Left lung (tissue), 10 donors: ENCODE measurements around the gene CXCL1. TPM values are rescaled to one million over a fixed set of nuclear protein-coding genes. Genes with fewer than 3 reads are reported as not detected.

Experiments used
- ATAC-seq: fragments of 200-7000 bp; cut with Tn5 transposase; one replicate; pipeline ENCODE4 v1.9.1; 2020; ENCODE audit warnings: moderate library complexity
- DNase-seq, 4 donors: peaks; one replicate each; pipeline ENCODE4 v3.0.0-alpha.2; 2013 to 2020
- H3K27ac ChIP-seq, 2 donors: fragments of 200-600 bp; sonication (generic) in 1 of 2; one replicate each; pipeline versions ENCODE4 v1.5.0 to v1.8.0; 2020 to 2021
- H3K27me3 ChIP-seq, 2 donors: fragments of 200-600 bp; sonication (generic) in 1 of 2; one replicate each; pipeline versions ENCODE4 v1.5.0 to v1.8.0; 2020 to 2021
- H3K36me3 ChIP-seq, 2 donors: fragments of 200-600 bp; sonication (generic) in 1 of 2; one replicate each; pipeline versions ENCODE4 v1.5.0 to v1.8.0; 2020 to 2021
- H3K4me1 ChIP-seq, 2 donors: fragments of 200-600 bp; one replicate each; pipeline ENCODE4 v1.8.0; 2021
- H3K4me3 ChIP-seq, 2 donors: fragments of 200-600 bp; sonication (generic) in 1 of 2; one replicate each; pipeline versions ENCODE4 v1.5.0 to v1.8.0; 2020 to 2021; ENCODE audit warnings: mild to moderate bottlenecking in 1 of 2
- H3K9me3 ChIP-seq, 2 donors: fragments of 200-600 bp; sonication (generic) in 1 of 2; one replicate each; pipeline versions ENCODE4 v1.5.0 to v1.8.0; 2020 to 2021
- intact Hi-C, 2 donors: fragments of 100-400 bp; cut with DNase I; formaldehyde crosslinking; loops; one replicate each; pipeline versions ENCODE4 v1.11.2 to v1.14.2; 2022
- polyA plus RNA-seq, 6 donors: library from polyadenylated mRNA; unstranded; fragments of 120-200 nt; gene quantifications; one replicate each; pipeline ENCODE4 v1.2.1, GENCODE V29; 2013; ENCODE audit not compliant: insufficient read length in 6 of 6
- total RNA-seq, 2 donors: library from RNA; stranded (reverse); fragmentation: NEBNext Ultra II Directional; extraction: Animal tissue kit (Norgen Biotek cat#: 25700); gene quantifications; one replicate each; pipeline ENCODE4 v1.2.1, GENCODE V29; 2021
- TF ChIP-seq, protein P1 (sequence below), 2 donors: fragments of 200-600 bp; sonication (generic) in 1 of 2; IDR thresholded peaks; one replicate each; pipeline versions ENCODE4 v1.5.0 to v1.8.0; 2021; ENCODE audit warnings: antibody characterized with exemption in 2 of 2
- donor health status: DM: no; HTN: yes; CAD: no.
- donor health status: DM: no; HTN: no; CAD: no.

CXCL1 gene
- total and polyA plus RNA-seq, 8 donors = 0.83 to 39.0 (median 2.2) TPM

DNA sequence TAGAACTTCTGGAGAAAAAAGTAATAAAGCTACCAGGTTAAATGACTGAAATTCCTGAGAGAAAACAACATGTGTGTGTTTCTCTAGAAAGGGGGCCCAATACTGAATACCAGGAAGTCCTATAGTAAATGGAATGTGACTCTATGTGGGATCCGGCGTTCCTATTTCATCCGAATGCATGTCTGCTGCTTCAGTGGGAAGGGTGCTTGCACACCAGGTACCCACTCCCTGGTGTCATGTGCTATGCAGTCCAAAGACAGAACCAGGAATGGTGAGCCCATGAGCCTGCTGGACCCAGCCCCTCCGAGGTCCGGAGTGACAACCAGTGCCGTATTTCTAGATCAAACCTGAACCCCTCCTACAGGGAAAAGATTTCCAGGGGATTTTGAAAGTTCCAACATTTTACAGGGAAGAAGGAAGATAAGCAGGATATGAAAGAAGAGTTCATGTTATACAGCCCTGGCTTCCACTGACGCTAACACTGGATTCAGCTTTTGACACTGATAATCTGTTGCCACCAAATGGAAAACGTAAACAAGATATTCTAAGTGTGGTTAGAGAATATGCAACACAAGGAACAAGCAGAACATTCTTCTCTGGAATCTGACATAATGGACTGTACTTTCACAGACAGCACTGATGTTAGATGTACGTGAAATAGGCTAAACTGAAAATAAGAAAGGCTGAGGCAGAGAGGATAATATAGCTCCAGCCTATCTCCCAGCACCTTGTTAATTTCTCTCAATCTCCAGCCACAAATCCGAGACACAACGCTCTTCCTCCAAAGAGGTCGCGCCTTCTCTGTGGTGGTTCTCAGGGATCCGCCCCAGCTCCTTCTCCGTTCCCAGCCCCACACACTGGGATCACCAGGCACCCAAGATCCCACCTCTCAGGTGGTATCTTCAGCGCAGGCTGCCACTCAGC, 725 bp upstream of the CXCL1 start:
- DNase-seq = no peak
- TF ChIP-seq, protein P1, sequence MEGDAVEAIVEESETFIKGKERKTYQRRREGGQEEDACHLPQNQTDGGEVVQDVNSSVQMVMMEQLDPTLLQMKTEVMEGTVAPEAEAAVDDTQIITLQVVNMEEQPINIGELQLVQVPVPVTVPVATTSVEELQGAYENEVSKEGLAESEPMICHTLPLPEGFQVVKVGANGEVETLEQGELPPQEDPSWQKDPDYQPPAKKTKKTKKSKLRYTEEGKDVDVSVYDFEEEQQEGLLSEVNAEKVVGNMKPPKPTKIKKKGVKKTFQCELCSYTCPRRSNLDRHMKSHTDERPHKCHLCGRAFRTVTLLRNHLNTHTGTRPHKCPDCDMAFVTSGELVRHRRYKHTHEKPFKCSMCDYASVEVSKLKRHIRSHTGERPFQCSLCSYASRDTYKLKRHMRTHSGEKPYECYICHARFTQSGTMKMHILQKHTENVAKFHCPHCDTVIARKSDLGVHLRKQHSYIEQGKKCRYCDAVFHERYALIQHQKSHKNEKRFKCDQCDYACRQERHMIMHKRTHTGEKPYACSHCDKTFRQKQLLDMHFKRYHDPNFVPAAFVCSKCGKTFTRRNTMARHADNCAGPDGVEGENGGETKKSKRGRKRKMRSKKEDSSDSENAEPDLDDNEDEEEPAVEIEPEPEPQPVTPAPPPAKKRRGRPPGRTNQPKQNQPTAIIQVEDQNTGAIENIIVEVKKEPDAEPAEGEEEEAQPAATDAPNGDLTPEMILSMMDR (IDR thresholded peaks at IDR 0.05) = no peak
- H3K27ac ChIP-seq = peak overlapping the region; percentile 22 to 94
- H3K4me3 ChIP-seq = peak overlapping the region; percentile 46 to 57
- peak; percentile 18 for ATAC-seq
- no peaks in the 10 kb centered on the region for H3K36me3 ChIP-seq
- H3K27me3 ChIP-seq = no peaks in the 10 kb centered on the region
- intact Hi-C loops = no loop called here
- H3K4me1 ChIP-seq = peaks cover 0 to 68% of the 10 kb centered on the region in 2 donors
- no peaks in the 10 kb centered on the region for H3K9me3 ChIP-seq

DNA sequence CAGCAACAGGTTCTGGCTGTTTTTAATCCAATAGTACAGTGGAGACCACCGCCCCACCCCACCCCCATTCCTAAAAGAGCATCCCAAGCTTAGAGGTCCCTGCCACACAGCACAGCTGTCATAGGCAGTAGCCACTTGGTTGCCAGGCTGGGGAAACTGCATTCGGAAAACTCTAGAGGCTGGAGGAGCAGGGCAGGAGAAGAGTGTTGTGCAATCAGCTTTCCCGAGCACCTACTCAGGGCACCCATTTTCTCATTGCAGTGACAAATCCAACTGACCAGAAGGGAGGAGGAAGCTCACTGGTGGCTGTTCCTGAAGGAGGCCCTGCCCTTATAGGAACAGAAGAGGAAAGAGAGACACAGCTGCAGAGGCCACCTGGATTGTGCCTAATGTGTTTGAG, 1.1 kb downstream of the CXCL1 start:
- ATAC-seq = peak; percentile 77
- DNase-seq = peak in 2 of 4 donors; percentile 51 to 66
- H3K4me3 ChIP-seq = peak overlapping the region in 1 of 2 donors; percentile 57
- H3K9me3 ChIP-seq = no peaks in the 10 kb centered on the region
- H3K27ac ChIP-seq = peak overlapping the region in 1 of 2 donors; percentile 94
- H3K27me3 ChIP-seq = no peaks in the 10 kb centered on the region
- H3K36me3 ChIP-seq = no peaks in the 10 kb centered on the region
- TF ChIP-seq, protein P1 (IDR thresholded peaks at IDR 0.05) = no peak
- intact Hi-C loops = no loop called here
- peaks cover 0 to 76% of the 10 kb centered on the region in 2 donors for H3K4me1 ChIP-seq

DNA sequence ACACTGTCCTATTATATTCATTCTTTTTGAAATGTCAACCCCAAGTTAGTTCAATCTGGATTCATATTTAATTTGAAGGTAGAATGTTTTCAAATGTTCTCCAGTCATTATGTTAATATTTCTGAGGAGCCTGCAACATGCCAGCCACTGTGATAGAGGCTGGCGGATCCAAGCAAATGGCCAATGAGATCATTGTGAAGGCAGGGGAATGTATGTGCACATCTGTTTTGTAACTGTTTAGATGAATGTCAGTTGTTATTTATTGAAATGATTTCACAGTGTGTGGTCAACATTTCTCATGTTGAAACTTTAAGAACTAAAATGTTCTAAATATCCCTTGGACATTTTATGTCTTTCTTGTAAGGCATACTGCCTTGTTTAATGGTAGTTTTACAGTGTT, 1.6 kb downstream of the CXCL1 start:
- H3K4me1 ChIP-seq = peaks cover 0 to 75% of the 10 kb centered on the region in 2 donors
- H3K27me3 ChIP-seq = no peaks in the 10 kb centered on the region
- no peak for DNase-seq
- peak overlapping the region in 1 of 2 donors; percentile 94 for H3K27ac ChIP-seq
- TF ChIP-seq, protein P1 (IDR thresholded peaks at IDR 0.05) = no peak
- ATAC-seq = no peak
- intact Hi-C loops = no loop called here
- H3K36me3 ChIP-seq = no peaks in the 10 kb centered on the region
- H3K4me3 ChIP-seq = peak overlapping the region in 1 of 2 donors; percentile 57
- H3K9me3 ChIP-seq = no peaks in the 10 kb centered on the region

DNA sequence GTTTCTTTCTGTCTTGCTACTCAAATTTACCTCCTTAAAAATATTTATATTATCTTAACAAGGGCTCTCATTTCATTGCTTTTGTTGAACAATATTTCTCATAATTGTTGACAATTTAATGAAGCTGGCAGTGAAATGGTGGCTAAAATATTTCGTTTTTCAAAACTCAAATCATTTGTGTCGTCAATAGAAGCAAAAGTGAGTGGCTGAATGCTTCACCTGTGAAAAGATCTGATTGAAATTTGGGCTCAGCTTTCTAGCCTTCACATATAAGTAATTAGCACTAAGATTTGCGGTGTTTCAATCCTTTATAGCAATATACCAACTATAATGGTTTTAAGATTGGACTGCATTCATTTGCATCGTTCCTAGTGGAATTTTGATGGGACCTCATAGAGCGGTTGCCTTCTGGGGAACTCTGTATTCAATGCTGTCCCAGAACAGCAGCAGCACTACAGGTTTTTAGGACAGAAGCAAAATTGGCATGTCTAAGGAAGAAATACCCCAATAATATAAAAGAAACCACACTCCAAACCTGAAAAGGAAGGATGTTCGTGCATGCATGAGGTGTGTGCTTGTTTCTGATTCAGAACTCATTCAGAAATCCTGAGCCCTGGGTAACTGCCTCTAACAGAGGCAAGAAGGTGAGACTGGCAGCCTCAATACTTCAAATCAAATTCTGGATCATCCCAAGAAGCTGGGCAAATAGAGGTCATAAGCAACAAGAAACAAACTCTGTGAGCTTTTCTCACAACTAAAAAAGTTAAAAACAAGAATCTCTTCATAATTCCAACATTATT, 2.5 kb downstream of the CXCL1 start:
- ATAC-seq = no peak
- H3K27ac ChIP-seq = peak overlapping the region in 1 of 2 donors; percentile 94
- H3K27me3 ChIP-seq = no peaks in the 10 kb centered on the region
- peak overlapping the region in 1 of 2 donors; percentile 57 for H3K4me3 ChIP-seq
- intact Hi-C loops = no loop called here
- no peaks in the 10 kb centered on the region for H3K36me3 ChIP-seq
- H3K9me3 ChIP-seq = no peaks in the 10 kb centered on the region
- H3K4me1 ChIP-seq = peaks cover 0 to 75% of the 10 kb centered on the region in 2 donors
- DNase-seq = no peak
- TF ChIP-seq, protein P1 (IDR thresholded peaks at IDR 0.05) = no peak
